GM23338 (cell line): ENCODE data around the gene USP24. TPM values are rescaled to one million over a fixed set of nuclear protein-coding genes. Genes with fewer than 3 reads are reported as not detected.

Experiments
- ATAC-seq: fragments of 200-7000 bp; cut with Tn5 transposase; 3 replicates; pipeline ENCODE4 v1.9.1; 2020
- DNase-seq: peaks from one replicate; pipeline ENCODE4 v3.0.0-alpha.2; 2015; ENCODE audit warnings: low spot score
- H2AFZ ChIP-seq: fragments of 200-600 bp; sonication (generic); 2 replicates; pipeline ENCODE4 v1.8.0; 2016; ENCODE audit warnings: antibody characterized with exemption, mild to moderate bottlenecking, moderate library complexity
- H3F3A ChIP-seq: fragments of 200-600 bp; sonication (generic); replicated peaks from 2 replicates; pipeline ENCODE4 v1.8.0; 2017; ENCODE audit warnings: antibody characterized with exemption, mixed run types, low read depth
- H3K27ac ChIP-seq: fragments of 200-600 bp; sonication (generic); 2 replicates; pipeline ENCODE4 v1.6.1; 2016; ENCODE audit warnings: low read depth
- H3K27me3 ChIP-seq: fragments of 200-600 bp; sonication (generic); 2 replicates; pipeline ENCODE4 v1.8.0; 2016; ENCODE audit warnings: mild to moderate bottlenecking, mixed run types, moderate library complexity; ENCODE audit not compliant: insufficient read depth
- H3K36me3 ChIP-seq: fragments of 200-600 bp; sonication (generic); 2 replicates; pipeline ENCODE4 v1.8.0; 2016; ENCODE audit warnings: mild to moderate bottlenecking; ENCODE audit not compliant: insufficient read depth
- H3K4me1 ChIP-seq: fragments of 200-600 bp; sonication (generic); 2 replicates; pipeline ENCODE4 v1.8.0; 2016; ENCODE audit warnings: mild to moderate bottlenecking, moderate library complexity; ENCODE audit not compliant: insufficient read depth
- H3K4me2 ChIP-seq: fragments of 200-600 bp; sonication (generic); 2 replicates; pipeline ENCODE4 v1.7.1; 2017; ENCODE audit warnings: mixed run types
- H3K4me3 ChIP-seq: fragments of 200-600 bp; sonication (generic); 2 replicates; pipeline ENCODE4 v1.6.1; 2016; ENCODE audit warnings: mixed run types
- H3K79me2 ChIP-seq: fragments of 200-600 bp; sonication (generic); replicated peaks from 2 replicates; pipeline ENCODE4 v1.8.0; 2017; ENCODE audit warnings: mild to moderate bottlenecking; ENCODE audit not compliant: insufficient read depth
- H3K9me2 ChIP-seq: fragments of 200-600 bp; sonication (generic); 2 replicates; pipeline ENCODE4 v1.8.0; 2017; ENCODE audit not compliant: insufficient read depth
- H4K20me1 ChIP-seq: fragments of 200-600 bp; sonication (generic); replicated peaks from 2 replicates; pipeline ENCODE4 v1.8.0; 2017; ENCODE audit warnings: mild to moderate bottlenecking; ENCODE audit not compliant: insufficient read depth
- H3K27ac Mint-ChIP-seq: 2 replicates; pipeline ENCODE4 v1.8.0; 2020; ENCODE audit warnings: inconsistent platforms, mild to moderate bottlenecking, moderate library complexity, mixed read lengths
- H3K27me3 Mint-ChIP-seq: 3 replicates; pipeline ENCODE4 v1.8.0; 2022; ENCODE audit warnings: low read depth, mild to moderate bottlenecking, moderate library complexity, mixed read lengths, inconsistent platforms; ENCODE audit not compliant: insufficient read depth, poor library complexity
- H3K36me3 Mint-ChIP-seq: 3 replicates; pipeline ENCODE4 v1.8.0; 2021; ENCODE audit warnings: low read depth, mild to moderate bottlenecking, inconsistent platforms, moderate library complexity, mixed read lengths
- H3K4me1 Mint-ChIP-seq: 3 replicates; pipeline ENCODE4 v1.8.0; 2020; ENCODE audit warnings: mild to moderate bottlenecking, inconsistent platforms, mixed read lengths
- H3K4me3 Mint-ChIP-seq: 3 replicates; pipeline ENCODE4 v1.8.0; 2021; ENCODE audit warnings: moderate library complexity, mild to moderate bottlenecking, inconsistent platforms, mixed read lengths
- H3K9me3 Mint-ChIP-seq: 3 replicates; pipeline ENCODE4 v1.8.0; 2020; ENCODE audit warnings: moderate library complexity, mild to moderate bottlenecking, inconsistent platforms, mixed read lengths
- ETS1 ChIP-seq: IDR thresholded peaks from 2 replicates; pipeline ENCODE4 v1.6.1; 2016; ENCODE audit warnings: antibody characterized with exemption
- EZH2 ChIP-seq: fragments of 200-600 bp; sonication (generic); IDR thresholded peaks from one replicate; pipeline ENCODE4 v1.8.0; 2017; ENCODE audit warnings: antibody characterized with exemption, mild to moderate bottlenecking, low read depth; ENCODE audit not compliant: unreplicated experiment
- JUNB ChIP-seq: IDR thresholded peaks from one replicate; pipeline ENCODE4 v1.6.1; 2016; ENCODE audit warnings: antibody characterized with exemption; ENCODE audit not compliant: unreplicated experiment
- POLR2AphosphoS5 ChIP-seq: IDR thresholded peaks from 2 replicates; pipeline ENCODE4 v1.6.1; 2016; ENCODE audit warnings: antibody characterized with exemption, low read depth
- ZNF331 ChIP-seq: fragments of 250-450 bp; sonication (Bioruptor Pico); IDR thresholded peaks from 2 replicates; pipeline ENCODE4 v1.5.0; 2020; ENCODE audit warnings: low read depth, mild to moderate bottlenecking, moderate library complexity
- polyA plus RNA-seq: library from polyadenylated mRNA; unstranded; fragments of >200 nt; fragmentation: Nextera tagmentation; extraction: Ambion mirVana; gene quantifications from 2 replicates; pipeline ENCODE4 v1.2.1, GENCODE V29; 2016
- total RNA-seq: library from RNA; depleted of rRNA; stranded (reverse); fragments of >200 nt; shearing (Covaris generic); gene quantifications from 2 replicates; pipeline ENCODE4 v1.2.3, GENCODE V29; 2014
- TF ChIP-seq, protein P1 (sequence below): fragments of 250-450 bp; sonication (Bioruptor Pico); IDR thresholded peaks from 2 replicates; pipeline ENCODE4 v1.5.0; 2020; ENCODE audit warnings: mild to moderate bottlenecking, moderate library complexity

The USP24 gene
- total and polyA plus RNA-seq, 2 experiments from 2014 or later, result 12.1 to 32.6 TPM

GRCh38 chr1:55168353-55168752 lies 46.8 kb downstream of the USP24 start:
- peaks cover 4% of the 10 kb centered on the region for H3K27me3 Mint-ChIP-seq
- H3K27ac ChIP-seq, result 0 out of 2 replicates have a peak overlapping the region, but pooled peaks have one; percentile 56
- DNase-seq (peak; percentile 61), ATAC-seq (peak; percentile 90)
- H3K4me3 ChIP-seq, result peak overlapping the region; percentile 21; the same call in 1 of the 2 replicates
- H3K36me3 Mint-ChIP-seq, result peaks cover 29% of the 10 kb centered on the region
- H3F3A ChIP-seq, result no peaks in the 10 kb centered on the region
- H3K9me3 Mint-ChIP-seq, result no peaks in the 10 kb centered on the region
- H3K4me2 ChIP-seq, result peak overlapping the region; percentile 60
- no peaks in the 10 kb centered on the region for H4K20me1 ChIP-seq
- H3K36me3 ChIP-seq, result no peaks in the 10 kb centered on the region; the same call in 1 of the 2 replicates
- no peaks in the 10 kb centered on the region for H3K79me2 ChIP-seq
- H3K9me2 ChIP-seq, result no peaks in the 10 kb centered on the region
- H3K27ac Mint-ChIP-seq, result no peak overlapping the region
- peaks cover 19% of the 10 kb centered on the region for H3K4me1 ChIP-seq
- H3K4me3 Mint-ChIP-seq, result no peak overlapping the region
- H3K27me3 ChIP-seq, result no peaks in the 10 kb centered on the region
- no peak overlapping the region for H2AFZ ChIP-seq
- no peak for TF ChIP-seq EZH2
- TF ChIP-seq JUNB, result no peak
- no peak for TF ChIP-seq ETS1
- no peak for TF ChIP-seq POLR2AphosphoS5
- peak; percentile 75 for TF ChIP-seq ZNF331 (CRISPR knock-in tag)
- TF ChIP-seq, protein P1, sequence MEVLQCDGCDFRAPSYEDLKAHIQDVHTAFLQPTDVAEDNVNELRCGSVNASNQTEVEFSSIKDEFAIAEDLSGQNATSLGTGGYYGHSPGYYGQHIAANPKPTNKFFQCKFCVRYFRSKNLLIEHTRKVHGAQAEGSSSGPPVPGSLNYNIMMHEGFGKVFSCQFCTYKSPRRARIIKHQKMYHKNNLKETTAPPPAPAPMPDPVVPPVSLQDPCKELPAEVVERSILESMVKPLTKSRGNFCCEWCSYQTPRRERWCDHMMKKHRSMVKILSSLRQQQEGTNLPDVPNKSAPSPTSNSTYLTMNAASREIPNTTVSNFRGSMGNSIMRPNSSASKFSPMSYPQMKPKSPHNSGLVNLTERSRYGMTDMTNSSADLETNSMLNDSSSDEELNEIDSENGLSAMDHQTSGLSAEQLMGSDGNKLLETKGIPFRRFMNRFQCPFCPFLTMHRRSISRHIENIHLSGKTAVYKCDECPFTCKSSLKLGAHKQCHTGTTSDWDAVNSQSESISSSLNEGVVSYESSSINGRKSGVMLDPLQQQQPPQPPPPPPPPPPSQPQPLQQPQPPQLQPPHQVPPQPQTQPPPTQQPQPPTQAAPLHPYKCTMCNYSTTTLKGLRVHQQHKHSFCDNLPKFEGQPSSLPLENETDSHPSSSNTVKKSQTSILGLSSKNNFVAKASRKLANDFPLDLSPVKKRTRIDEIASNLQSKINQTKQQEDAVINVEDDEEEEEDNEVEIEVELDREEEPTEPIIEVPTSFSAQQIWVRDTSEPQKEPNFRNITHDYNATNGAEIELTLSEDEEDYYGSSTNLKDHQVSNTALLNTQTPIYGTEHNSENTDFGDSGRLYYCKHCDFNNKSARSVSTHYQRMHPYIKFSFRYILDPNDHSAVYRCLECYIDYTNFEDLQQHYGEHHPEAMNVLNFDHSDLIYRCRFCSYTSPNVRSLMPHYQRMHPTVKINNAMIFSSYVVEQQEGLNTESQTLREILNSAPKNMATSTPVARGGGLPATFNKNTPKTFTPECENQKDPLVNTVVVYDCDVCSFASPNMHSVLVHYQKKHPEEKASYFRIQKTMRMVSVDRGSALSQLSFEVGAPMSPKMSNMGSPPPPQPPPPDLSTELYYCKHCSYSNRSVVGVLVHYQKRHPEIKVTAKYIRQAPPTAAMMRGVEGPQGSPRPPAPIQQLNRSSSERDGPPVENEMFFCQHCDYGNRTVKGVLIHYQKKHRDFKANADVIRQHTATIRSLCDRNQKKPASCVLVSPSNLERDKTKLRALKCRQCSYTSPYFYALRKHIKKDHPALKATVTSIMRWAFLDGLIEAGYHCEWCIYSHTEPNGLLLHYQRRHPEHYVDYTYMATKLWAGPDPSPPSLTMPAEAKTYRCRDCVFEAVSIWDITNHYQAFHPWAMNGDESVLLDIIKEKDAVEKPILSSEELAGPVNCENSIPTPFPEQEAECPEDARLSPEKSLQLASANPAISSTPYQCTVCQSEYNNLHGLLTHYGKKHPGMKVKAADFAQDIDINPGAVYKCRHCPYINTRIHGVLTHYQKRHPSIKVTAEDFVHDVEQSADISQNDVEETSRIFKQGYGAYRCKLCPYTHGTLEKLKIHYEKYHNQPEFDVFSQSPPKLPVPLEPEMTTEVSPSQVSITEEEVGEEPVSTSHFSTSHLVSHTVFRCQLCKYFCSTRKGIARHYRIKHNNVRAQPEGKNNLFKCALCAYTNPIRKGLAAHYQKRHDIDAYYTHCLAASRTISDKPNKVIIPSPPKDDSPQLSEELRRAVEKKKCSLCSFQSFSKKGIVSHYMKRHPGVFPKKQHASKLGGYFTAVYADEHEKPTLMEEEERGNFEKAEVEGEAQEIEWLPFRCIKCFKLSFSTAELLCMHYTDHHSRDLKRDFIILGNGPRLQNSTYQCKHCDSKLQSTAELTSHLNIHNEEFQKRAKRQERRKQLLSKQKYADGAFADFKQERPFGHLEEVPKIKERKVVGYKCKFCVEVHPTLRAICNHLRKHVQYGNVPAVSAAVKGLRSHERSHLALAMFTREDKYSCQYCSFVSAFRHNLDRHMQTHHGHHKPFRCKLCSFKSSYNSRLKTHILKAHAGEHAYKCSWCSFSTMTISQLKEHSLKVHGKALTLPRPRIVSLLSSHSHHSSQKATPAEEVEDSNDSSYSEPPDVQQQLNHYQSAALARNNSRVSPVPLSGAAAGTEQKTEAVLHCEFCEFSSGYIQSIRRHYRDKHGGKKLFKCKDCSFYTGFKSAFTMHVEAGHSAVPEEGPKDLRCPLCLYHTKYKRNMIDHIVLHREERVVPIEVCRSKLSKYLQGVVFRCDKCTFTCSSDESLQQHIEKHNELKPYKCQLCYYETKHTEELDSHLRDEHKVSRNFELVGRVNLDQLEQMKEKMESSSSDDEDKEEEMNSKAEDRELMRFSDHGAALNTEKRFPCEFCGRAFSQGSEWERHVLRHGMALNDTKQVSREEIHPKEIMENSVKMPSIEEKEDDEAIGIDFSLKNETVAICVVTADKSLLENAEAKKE (CRISPR knock-in tag), result peak; percentile 68; the same call in 1 of the 2 replicates
- H3K4me1 Mint-ChIP-seq, result peaks cover 40% of the 10 kb centered on the region
